A549 (cell line): ENCODE measurements around the gene EAF1.
"Not testable (repeated sequence)": the region's sequence is repeated elsewhere in the genome, so short reads cannot be mapped to it uniquely, and the experiment has no call there.

ENCODE experiments used
- CBX2 ChIP-seq: fragments of 200-600 bp; sonication (generic); IDR thresholded peaks from 2 replicates; pipeline ENCODE4 v1.6.1; 2016; ENCODE audit warnings: low read depth, mild to moderate bottlenecking, borderline replicate concordance
- CTCF ChIP-seq: fragments of >200 bp; sonication (Bioruptor Twin); formaldehyde crosslinking; IDR thresholded peaks from 3 replicates; pipeline ENCODE4 v1.5.1; 2016
- FOSL2 ChIP-seq, 2 experiments: fragments of 450-650 bp in 1 of 2; fragments of >200 bp in 1 of 2; sonication (Bioruptor Twin) in 1 of 2; formaldehyde crosslinking; IDR thresholded peaks; 2 replicates each; pipeline versions ENCODE4 v1.5.0 to v1.6.1; 2016 to 2020; ENCODE audit warnings: mild to moderate bottlenecking in 1 of 2, moderate library complexity in 1 of 2
- NPAS2 ChIP-seq: fragments of 250-450 bp; sonication (Bioruptor Pico); IDR thresholded peaks from 2 replicates; pipeline ENCODE4 v1.8.0; 2022; ENCODE audit warnings: mild to moderate bottlenecking, moderate library complexity, borderline replicate concordance
- POLR2A ChIP-seq: IDR thresholded peaks from 2 replicates; pipeline ENCODE4 v1.6.1; 2012; ENCODE audit warnings: mild to moderate bottlenecking, low read length
- REST ChIP-seq: fragments of 200-600 bp; sonication (generic); IDR thresholded peaks from 2 replicates; pipeline ENCODE4 v1.6.1; 2016; ENCODE audit warnings: antibody characterized with exemption, mild to moderate bottlenecking, moderate library complexity
- USF2 ChIP-seq: fragments of 450-650 bp; IDR thresholded peaks from 2 replicates; pipeline ENCODE4 v1.6.1; 2014; ENCODE audit warnings: antibody characterized with exemption

GRCh38 chr3:15410966-15411365 lies 16.4 kb upstream of the EAF1 start:
- TF ChIP-seq REST; USF2; CTCF; NPAS2 (CRISPR knock-in tag); POLR2A; CBX2; FOSL2 (IDR thresholded peaks at IDR 0.05); FOSL2 (CRISPR knock-in tag; IDR thresholded peaks at IDR 0.05): not testable (repeated sequence)
